Chondrocyte (in vitro differentiated cells): ENCODE results near the gene CHPF2. TPM values are rescaled to one million over a fixed set of nuclear protein-coding genes. Genes with fewer than 3 reads are reported as not detected.

ENCODE experiments used
- DNase-seq: peaks from one replicate; pipeline ENCODE4 v3.0.0; 2021; ENCODE audit warnings: mixed read lengths, low spot score
- H3K27ac Mint-ChIP-seq: one replicate; pipeline ENCODE4 v1.8.0; 2021; ENCODE audit warnings: mild to moderate bottlenecking, moderate library complexity, mixed read lengths; ENCODE audit not compliant: unreplicated experiment
- H3K27me3 Mint-ChIP-seq: 2 replicates; pipeline ENCODE4 v1.8.0; 2021; ENCODE audit warnings: low read depth, mixed read lengths
- H3K36me3 Mint-ChIP-seq: 2 replicates; pipeline ENCODE4 v1.8.0; 2021; ENCODE audit warnings: low read depth, mixed read lengths
- H3K4me1 Mint-ChIP-seq: 2 replicates; pipeline ENCODE4 v1.8.0; 2021; ENCODE audit warnings: low read depth, mild to moderate bottlenecking, mixed read lengths
- H3K4me3 Mint-ChIP-seq: one replicate; pipeline ENCODE4 v1.8.0; 2021; ENCODE audit warnings: mild to moderate bottlenecking, moderate library complexity, mixed read lengths; ENCODE audit not compliant: unreplicated experiment
- H3K9me3 Mint-ChIP-seq: 2 replicates; pipeline ENCODE4 v1.8.0; 2021; ENCODE audit warnings: low read depth, mixed read lengths
- total RNA-seq: library from RNA; stranded (reverse); gene quantifications from 3 replicates; pipeline ENCODE4 v1.2.1, GENCODE V29; 2021
- TF ChIP-seq, protein P1 (sequence below): fragments of 200-600 bp; sonication (generic); IDR thresholded peaks from 2 replicates; pipeline ENCODE4 v1.5.0; 2021; ENCODE audit warnings: antibody characterized with exemption, mild to moderate bottlenecking, moderate library complexity

CHPF2 gene
- total RNA-seq, 1 donor from 2014 or later: 98.3 TPM

- TF ChIP-seq, protein P1, sequence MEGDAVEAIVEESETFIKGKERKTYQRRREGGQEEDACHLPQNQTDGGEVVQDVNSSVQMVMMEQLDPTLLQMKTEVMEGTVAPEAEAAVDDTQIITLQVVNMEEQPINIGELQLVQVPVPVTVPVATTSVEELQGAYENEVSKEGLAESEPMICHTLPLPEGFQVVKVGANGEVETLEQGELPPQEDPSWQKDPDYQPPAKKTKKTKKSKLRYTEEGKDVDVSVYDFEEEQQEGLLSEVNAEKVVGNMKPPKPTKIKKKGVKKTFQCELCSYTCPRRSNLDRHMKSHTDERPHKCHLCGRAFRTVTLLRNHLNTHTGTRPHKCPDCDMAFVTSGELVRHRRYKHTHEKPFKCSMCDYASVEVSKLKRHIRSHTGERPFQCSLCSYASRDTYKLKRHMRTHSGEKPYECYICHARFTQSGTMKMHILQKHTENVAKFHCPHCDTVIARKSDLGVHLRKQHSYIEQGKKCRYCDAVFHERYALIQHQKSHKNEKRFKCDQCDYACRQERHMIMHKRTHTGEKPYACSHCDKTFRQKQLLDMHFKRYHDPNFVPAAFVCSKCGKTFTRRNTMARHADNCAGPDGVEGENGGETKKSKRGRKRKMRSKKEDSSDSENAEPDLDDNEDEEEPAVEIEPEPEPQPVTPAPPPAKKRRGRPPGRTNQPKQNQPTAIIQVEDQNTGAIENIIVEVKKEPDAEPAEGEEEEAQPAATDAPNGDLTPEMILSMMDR: no peak
- peaks cover 28% of the 10 kb centered on the region for H3K36me3 Mint-ChIP-seq
- H3K27me3 Mint-ChIP-seq: no peaks in the 10 kb centered on the region
- H3K4me3 Mint-ChIP-seq: no peak overlapping the region
- peak overlapping the region; percentile 70 for H3K27ac Mint-ChIP-seq
- no peak for DNase-seq
- H3K9me3 Mint-ChIP-seq: no peaks in the 10 kb centered on the region
- H3K4me1 Mint-ChIP-seq: peaks cover 29% of the 10 kb centered on the region
Measured at GRCh38 chr7:151239837-151240459, 7.7 kb downstream of the CHPF2 start.

DNA sequence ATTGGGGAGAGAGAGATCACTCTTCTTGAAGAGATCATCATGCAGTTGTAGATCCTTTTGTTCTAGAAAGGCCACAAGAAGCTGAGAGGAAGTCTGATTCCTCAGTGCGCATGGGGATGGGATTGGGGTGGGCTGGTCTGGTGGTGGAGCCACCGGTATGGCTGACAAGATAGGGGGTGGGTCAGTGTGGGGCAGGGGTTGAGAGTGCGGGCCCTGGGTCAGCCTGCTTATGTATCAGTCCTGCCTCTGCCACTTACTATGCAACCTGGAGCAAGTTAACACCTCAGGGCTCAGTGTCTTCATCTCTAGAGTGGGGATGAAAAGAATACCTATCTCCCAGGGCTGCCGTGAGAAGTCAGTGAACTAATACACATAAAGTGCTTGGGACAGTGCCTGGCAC lies 8.3 kb downstream of the CHPF2 start:
- peaks cover 25% of the 10 kb centered on the region for H3K4me1 Mint-ChIP-seq

DNA sequence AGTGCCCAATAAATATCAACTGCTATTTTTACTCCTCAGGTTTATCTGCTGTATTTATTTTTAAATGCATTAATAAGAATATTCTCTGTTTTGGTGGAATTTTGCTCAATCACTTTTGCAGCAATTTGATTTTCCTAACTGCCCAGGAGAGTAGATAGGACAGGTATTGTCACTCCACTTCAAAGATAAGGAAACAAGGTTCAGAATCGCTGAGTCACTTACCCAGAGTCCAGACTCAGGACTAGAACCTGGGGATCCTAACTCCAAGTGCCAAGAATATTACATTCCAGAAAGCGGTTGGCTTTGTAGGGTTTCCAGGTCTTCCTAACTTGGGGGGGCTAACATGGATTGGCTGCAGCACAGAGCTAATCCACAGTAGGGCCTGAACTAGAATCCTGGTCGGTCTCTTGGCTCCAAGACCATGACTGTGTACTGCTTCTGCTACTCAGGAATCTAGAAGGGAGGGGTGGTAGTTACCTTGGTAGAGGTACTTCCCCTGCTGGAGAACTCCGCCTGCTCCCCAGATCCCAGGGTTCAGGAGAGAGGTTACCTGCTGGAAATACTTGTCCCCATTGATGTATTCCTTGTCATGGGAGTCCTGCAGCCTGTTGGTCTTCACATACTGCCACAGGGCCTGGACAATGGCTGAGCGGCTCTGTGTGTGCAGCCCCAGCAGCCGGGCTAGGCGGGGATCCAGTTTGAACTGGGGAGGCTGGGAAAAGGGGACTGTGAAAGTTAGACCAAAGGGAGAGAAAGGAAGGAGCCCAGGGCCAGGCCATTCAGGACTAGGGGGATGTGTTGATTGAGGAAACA lies 8.9 kb downstream of the CHPF2 start:
- peak overlapping the region; percentile 87 for H3K27ac Mint-ChIP-seq
- no peaks in the 10 kb centered on the region for H3K9me3 Mint-ChIP-seq
- H3K27me3 Mint-ChIP-seq: no peaks in the 10 kb centered on the region
- no peak for DNase-seq
- TF ChIP-seq, protein P1: no peak
- no peak overlapping the region for H3K4me3 Mint-ChIP-seq
- peaks cover 29% of the 10 kb centered on the region for H3K4me1 Mint-ChIP-seq
- H3K36me3 Mint-ChIP-seq: peaks cover 28% of the 10 kb centered on the region

More for the DNA sequence above, 8.3 kb downstream of the CHPF2 start:
- H3K27ac Mint-ChIP-seq: peak overlapping the region; percentile 70
- H3K36me3 Mint-ChIP-seq: peaks cover 28% of the 10 kb centered on the region
- no peak for DNase-seq
- H3K9me3 Mint-ChIP-seq: no peaks in the 10 kb centered on the region
- no peak overlapping the region for H3K4me3 Mint-ChIP-seq
- H3K27me3 Mint-ChIP-seq: no peaks in the 10 kb centered on the region
- TF ChIP-seq, protein P1: no peak

DNA sequence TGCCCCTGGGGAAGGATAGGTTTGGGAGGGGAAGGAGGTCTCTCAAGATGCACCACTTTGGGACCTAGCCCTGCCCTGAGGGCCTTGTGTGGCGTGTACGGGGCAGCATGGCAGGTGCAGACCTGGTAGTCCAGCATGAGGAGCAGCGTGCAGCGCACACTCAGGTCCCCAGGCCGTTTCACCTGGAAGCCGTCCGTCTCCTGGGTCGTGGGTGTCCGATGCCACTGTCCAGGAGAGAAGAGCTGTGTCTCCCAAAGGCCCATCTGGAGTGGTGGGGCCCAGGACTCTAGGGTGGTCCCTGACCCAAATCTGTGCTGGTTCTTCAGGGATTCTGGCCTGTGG lies 9.4 kb downstream of the CHPF2 start:
- H3K4me3 Mint-ChIP-seq: no peak overlapping the region
- peak overlapping the region; percentile 87 for H3K27ac Mint-ChIP-seq
- DNase-seq: peak; percentile 90
- peaks cover 33% of the 10 kb centered on the region for H3K4me1 Mint-ChIP-seq
- H3K36me3 Mint-ChIP-seq: peaks cover 24% of the 10 kb centered on the region
- no peaks in the 10 kb centered on the region for H3K27me3 Mint-ChIP-seq
- TF ChIP-seq, protein P1: no peak
- H3K9me3 Mint-ChIP-seq: no peaks in the 10 kb centered on the region

DNA sequence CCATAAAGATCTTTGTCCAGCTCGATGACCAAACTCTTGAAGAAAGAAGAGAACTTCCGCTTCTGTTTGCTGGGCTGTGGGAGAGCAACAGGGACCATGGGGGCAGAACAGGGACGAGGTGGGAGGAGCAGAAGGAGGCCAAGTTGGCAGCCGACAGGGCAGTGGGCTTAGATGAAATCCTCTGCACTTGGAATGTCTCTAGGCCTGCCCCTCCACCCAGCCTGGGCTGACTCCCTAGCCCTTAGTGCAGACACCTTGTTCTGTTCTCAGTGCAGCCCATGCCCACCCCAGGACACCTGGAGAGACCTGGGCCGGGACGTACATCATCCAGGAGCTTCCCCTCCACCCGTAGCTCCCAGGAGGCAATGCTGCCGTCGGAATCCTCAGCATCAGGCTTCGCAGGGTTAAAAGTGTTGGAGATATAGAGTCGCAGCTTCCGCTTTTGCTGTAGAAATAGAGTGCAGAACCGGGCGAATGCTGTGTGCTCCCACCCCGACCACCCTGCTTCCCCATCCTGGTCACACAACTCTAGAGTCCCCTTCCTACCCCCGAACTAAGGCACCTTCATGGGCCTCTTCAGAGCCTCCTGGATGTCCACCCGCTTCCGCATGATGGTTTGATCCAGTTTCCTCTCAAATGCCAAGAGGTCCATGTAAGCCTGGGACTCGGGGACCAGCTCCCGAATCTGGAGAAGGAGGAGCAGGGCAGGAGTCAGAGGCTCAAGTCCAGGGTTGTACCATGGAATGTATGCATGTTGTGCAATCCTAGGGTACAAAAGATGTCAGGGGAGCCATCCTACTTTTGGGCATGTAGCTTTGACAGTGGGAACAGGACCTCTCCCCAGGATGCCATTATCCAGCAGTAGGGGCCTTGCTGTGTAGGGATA lies 10.1 kb downstream of the CHPF2 start:
- Mint-ChIP-seq H3K4me3 (no peak overlapping the region), H3K27me3 (no peaks in the 10 kb centered on the region), H3K9me3 (no peaks in the 10 kb centered on the region), H3K27ac (peak overlapping the region; percentile 27), H3K36me3 (peaks cover 21% of the 10 kb centered on the region), H3K4me1 (peaks cover 39% of the 10 kb centered on the region)
- no peak for DNase-seq
- TF ChIP-seq, protein P1: no peak
